A673 (cell line): ENCODE measurements around the gene LRRC3. TPM values are rescaled to one million over a fixed set of nuclear protein-coding genes. Genes with fewer than 3 reads are reported as not detected.

Experiments used
- BruUV-seq: library from RNA; stranded (reverse); fragments of 400-500 nt; replicated peaks from 2 replicates; lab custom pipeline; 2021; lab: Mats Ljungman, UMichigan
- CTCF ChIA-PET: fragments of 300-600 bp; sonication (Branson Sonifier 250); formaldehyde crosslinking; loops from one replicate; lab custom pipeline; 2022; ENCODE audit warnings: antibody characterized with exemption; lab: Charles Lee
- POLR2A ChIA-PET: fragments of 300-600 bp; sonication (Branson Sonifier 250); formaldehyde crosslinking; loops from one replicate; lab custom pipeline; 2022; ENCODE audit warnings: antibody characterized with exemption; ENCODE audit not compliant: low non-redundant PET; lab: Charles Lee
- DNase-seq: peaks from one replicate; pipeline ENCODE4 v3.0.0-alpha.2; 2015; ENCODE audit warnings: low spot score
- H3K27ac ChIP-seq: fragments of 200-600 bp; sonication (generic); 2 replicates; pipeline ENCODE4 v1.5.1; 2016; ENCODE audit warnings: mixed run types, low read depth, mild to moderate bottlenecking, mixed read lengths, antibody characterized with exemption, low read length; ENCODE audit not compliant: poor library complexity, severe bottlenecking
- H3K27me3 ChIP-seq: fragments of 200-600 bp; sonication (generic); replicated peaks from 2 replicates; pipeline ENCODE4 v1.6.1; 2017; ENCODE audit warnings: mixed run types, low read depth, mild to moderate bottlenecking, mixed read lengths, antibody characterized with exemption, low read length; ENCODE audit not compliant: insufficient read depth, poor library complexity
- H3K36me3 ChIP-seq: fragments of 200-600 bp; sonication (generic); 2 replicates; pipeline ENCODE4 v1.6.1; 2016; ENCODE audit warnings: mixed run types, mild to moderate bottlenecking, mixed read lengths, antibody characterized with exemption, low read length; ENCODE audit not compliant: insufficient read depth, poor library complexity, severe bottlenecking
- H3K4me1 ChIP-seq: fragments of 200-600 bp; sonication (generic); 2 replicates; pipeline ENCODE4 v1.6.1; 2017; ENCODE audit warnings: mixed run types, mild to moderate bottlenecking, mixed read lengths, antibody characterized with exemption, low read length; ENCODE audit not compliant: insufficient read depth, poor library complexity, severe bottlenecking
- H3K4me3 ChIP-seq: fragments of 200-600 bp; sonication (generic); 2 replicates; pipeline ENCODE4 v1.5.1; 2016; ENCODE audit warnings: low read depth, mixed run types, mild to moderate bottlenecking, mixed read lengths, low read length; ENCODE audit not compliant: poor library complexity, severe bottlenecking
- H3K9me3 ChIP-seq: fragments of 200-600 bp; sonication (generic); 2 replicates; pipeline ENCODE4 v1.6.1; 2016; ENCODE audit warnings: mixed run types, low read depth, mild to moderate bottlenecking, mixed read lengths, antibody characterized with exemption, low read length; ENCODE audit not compliant: poor library complexity, severe bottlenecking
- EZH2 ChIP-seq: fragments of 200-600 bp; sonication (generic); IDR thresholded peaks from 2 replicates; pipeline ENCODE4 v1.6.1; 2017; ENCODE audit warnings: borderline replicate concordance, low read depth, mild to moderate bottlenecking, mixed read lengths, antibody characterized with exemption, low read length; ENCODE audit not compliant: poor library complexity, severe bottlenecking
- intact Hi-C: fragments of 100-400 bp; cut with micrococcal nuclease; formaldehyde crosslinking; loops from one replicate; pipeline ENCODE4 v1.10.0; 2022; ENCODE audit not compliant: unreplicated experiment
- total RNA-seq: library from RNA; stranded (reverse); gene quantifications from 2 replicates; pipeline ENCODE4 v1.2.3, GENCODE V29; 2021
- TF ChIP-seq, protein P1 (sequence below): fragments of 300-800, 200-600 bp; sonication (generic); conservative IDR thresholded peaks from 2 replicates; pipeline ENCODE4 v1.5.1; 2017; ENCODE audit warnings: low read depth, mild to moderate bottlenecking, antibody characterized with exemption, low read length, moderate library complexity, mixed read lengths

LRRC3 gene
- total RNA-seq, 1 experiment from 2014 or later = 1.5 TPM

DNA sequence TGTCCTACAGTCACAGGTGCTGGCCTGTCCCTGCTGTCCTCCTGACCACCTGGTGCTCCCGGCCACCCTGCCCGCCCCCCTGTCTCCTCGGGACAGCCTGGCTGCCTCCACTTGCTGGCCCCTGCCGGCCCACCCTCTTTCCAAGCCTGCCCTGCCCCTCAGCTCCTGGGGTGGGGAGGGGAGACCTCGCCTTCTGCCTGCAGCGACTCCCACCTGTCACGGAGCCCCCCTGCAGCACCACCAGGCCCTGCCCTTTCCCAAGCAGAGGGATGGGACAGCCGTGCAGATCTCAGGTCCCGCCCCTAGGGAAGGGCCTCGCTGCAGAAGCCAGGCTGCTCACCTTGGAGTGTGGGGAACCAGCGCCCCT lies 7.5 kb downstream of the LRRC3 start:
- ChIA-PET CTCF (no interaction called here), POLR2A (no interaction called here)
- intact Hi-C loops = no loop called here
- Histone ChIP-seq H3K4me1 (no peaks in the 10 kb centered on the region), H3K9me3 (no peaks in the 10 kb centered on the region), H3K27ac (no peak overlapping the region), H3K27me3 (no peaks in the 10 kb centered on the region), H3K36me3 (no peaks in the 10 kb centered on the region), H3K4me3 (no peak overlapping the region)
- DNase-seq = no peak
- BruUV-seq = no TSS peak
- TF ChIP-seq, protein P1, sequence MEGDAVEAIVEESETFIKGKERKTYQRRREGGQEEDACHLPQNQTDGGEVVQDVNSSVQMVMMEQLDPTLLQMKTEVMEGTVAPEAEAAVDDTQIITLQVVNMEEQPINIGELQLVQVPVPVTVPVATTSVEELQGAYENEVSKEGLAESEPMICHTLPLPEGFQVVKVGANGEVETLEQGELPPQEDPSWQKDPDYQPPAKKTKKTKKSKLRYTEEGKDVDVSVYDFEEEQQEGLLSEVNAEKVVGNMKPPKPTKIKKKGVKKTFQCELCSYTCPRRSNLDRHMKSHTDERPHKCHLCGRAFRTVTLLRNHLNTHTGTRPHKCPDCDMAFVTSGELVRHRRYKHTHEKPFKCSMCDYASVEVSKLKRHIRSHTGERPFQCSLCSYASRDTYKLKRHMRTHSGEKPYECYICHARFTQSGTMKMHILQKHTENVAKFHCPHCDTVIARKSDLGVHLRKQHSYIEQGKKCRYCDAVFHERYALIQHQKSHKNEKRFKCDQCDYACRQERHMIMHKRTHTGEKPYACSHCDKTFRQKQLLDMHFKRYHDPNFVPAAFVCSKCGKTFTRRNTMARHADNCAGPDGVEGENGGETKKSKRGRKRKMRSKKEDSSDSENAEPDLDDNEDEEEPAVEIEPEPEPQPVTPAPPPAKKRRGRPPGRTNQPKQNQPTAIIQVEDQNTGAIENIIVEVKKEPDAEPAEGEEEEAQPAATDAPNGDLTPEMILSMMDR = no peak
- no peak for TF ChIP-seq EZH2

GRCh38 chr21:44463724-44464123 lies 8.4 kb downstream of the LRRC3 start:
- no peak overlapping the region for H3K4me3 ChIP-seq
- no peaks in the 10 kb centered on the region for H3K36me3 ChIP-seq
- CTCF ChIA-PET = interaction anchor here (1.0 kb wide), 1 partner anchor 16 kb away, joined by 4 read pairs; no protein-coding TSS in a partner anchor
- intact Hi-C loops = no loop called here
- no peak for DNase-seq
- TF ChIP-seq, protein P1 = no peak
- TF ChIP-seq EZH2 = no peak
- POLR2A ChIA-PET = no interaction called here
- BruUV-seq = no TSS peak
- H3K4me1 ChIP-seq = no peaks in the 10 kb centered on the region
- no peaks in the 10 kb centered on the region for H3K27me3 ChIP-seq
- H3K27ac ChIP-seq = no peak overlapping the region
- H3K9me3 ChIP-seq = no peaks in the 10 kb centered on the region

DNA sequence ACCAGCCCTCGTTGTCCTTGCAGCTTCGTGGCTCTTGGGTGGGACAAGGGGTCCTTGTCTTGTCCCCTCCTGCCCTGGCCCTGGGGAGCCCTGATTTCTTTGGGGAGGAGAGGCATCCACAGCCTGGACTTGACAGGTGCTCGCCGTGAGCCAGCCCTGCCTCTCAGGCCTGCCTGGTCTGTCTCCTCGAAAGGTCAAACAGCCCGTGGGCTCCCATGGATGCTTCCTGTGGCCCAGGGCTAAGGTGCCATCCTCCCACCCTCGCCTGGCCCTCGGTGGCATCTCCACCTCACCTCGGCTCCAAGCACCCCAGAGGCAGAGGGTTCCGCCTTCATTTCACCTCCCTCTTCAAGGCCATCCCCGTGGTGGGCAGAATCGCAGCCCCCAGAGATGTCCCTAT lies 9.0 kb downstream of the LRRC3 start:
- ChIA-PET POLR2A (no interaction called here), CTCF (interaction anchor here (1.0 kb wide), 1 partner anchor 15 kb away, joined by 4 read pairs; no protein-coding TSS in a partner anchor)
- no TSS peak for BruUV-seq
- Histone ChIP-seq H3K9me3 (no peaks in the 10 kb centered on the region), H3K4me3 (no peak overlapping the region), H3K36me3 (no peaks in the 10 kb centered on the region), H3K27me3 (no peaks in the 10 kb centered on the region), H3K4me1 (no peaks in the 10 kb centered on the region), H3K27ac (no peak overlapping the region)
- no peak for DNase-seq
- TF ChIP-seq, protein P1 = no peak
- intact Hi-C loops = no loop called here
